Skin of body (tissue), 2 donors: Measurements from ENCODE around the gene CSMD2. TPM values are rescaled to one million over a fixed set of nuclear protein-coding genes. Genes with fewer than 3 reads are reported as not detected.
"Not testable (repeated sequence)": the region's sequence is repeated elsewhere in the genome, so short reads cannot be mapped to it uniquely, and the experiment has no call there.

Experiments used
- DNase-seq: peaks from one replicate; lab custom pipeline; 2025; lab: John Stamatoyannopoulos, UW
- total RNA-seq: library from RNA; depleted of rRNA; stranded (reverse); fragments of >200 nt; gene quantifications from one replicate; pipeline ENCODE4 v1.2.3, GENCODE V29; 2014

The CSMD2 gene
- total RNA-seq, 1 donor from 2014 or later = 2.4 TPM

GRCh38 chr1:34055818-34056217 is 109.2 kb downstream of the CSMD2 start:
- no peak for DNase-seq

GRCh38 chr1:34054920-34055319 is 110.1 kb downstream of the CSMD2 start:
- no peak for DNase-seq

- DNase-seq = no peak
Measured at GRCh38 chr1:34053660-34054059, 111.4 kb downstream of the CSMD2 start.

GRCh38 chr1:34052565-34052964 is 112.5 kb downstream of the CSMD2 start:
- no peak for DNase-seq

GRCh38 chr1:34050709-34051485 is 114.1 kb downstream of the CSMD2 start:
- DNase-seq = no peak

GRCh38 chr1:34049994-34050393 is 115.0 kb downstream of the CSMD2 start:
- no peak for DNase-seq

GRCh38 chr1:34049477-34049876 is 115.6 kb downstream of the CSMD2 start:
- no peak for DNase-seq

GRCh38 chr1:34037856-34038255 is 127.2 kb downstream of the CSMD2 start:
- DNase-seq = no peak

GRCh38 chr1:34037109-34037508 is 127.9 kb downstream of the CSMD2 start:
- no peak for DNase-seq

GRCh38 chr1:34034036-34034435 is 131.0 kb downstream of the CSMD2 start:
- no peak for DNase-seq

- no peak for DNase-seq
Measured at GRCh38 chr1:34029954-34030353, 135.1 kb downstream of the CSMD2 start.

GRCh38 chr1:34029515-34029914 is 135.5 kb downstream of the CSMD2 start:
- no peak for DNase-seq

- no peak for DNase-seq
Measured at GRCh38 chr1:34028381-34029055, 136.5 kb downstream of the CSMD2 start.

GRCh38 chr1:34025675-34026074 is 139.4 kb downstream of the CSMD2 start:
- DNase-seq = no peak

- no peak for DNase-seq
Measured at GRCh38 chr1:34024485-34024884, 140.5 kb downstream of the CSMD2 start.

- no peak for DNase-seq
Measured at GRCh38 chr1:34019741-34020552, 145.1 kb downstream of the CSMD2 start.

GRCh38 chr1:34018285-34018684 is 146.7 kb downstream of the CSMD2 start:
- DNase-seq = no peak

GRCh38 chr1:34016281-34016680 is 148.7 kb downstream of the CSMD2 start:
- not testable (repeated sequence) for DNase-seq

- DNase-seq = no peak
Measured at GRCh38 chr1:34013958-34014737, 150.9 kb downstream of the CSMD2 start.

GRCh38 chr1:34013136-34013535 is 151.9 kb downstream of the CSMD2 start:
- DNase-seq = no peak

GRCh38 chr1:34009340-34009985 is 155.6 kb downstream of the CSMD2 start:
- no peak for DNase-seq
